Measurements from ENCODE around the gene LRIG2.
"Not testable (repeated sequence)": the region's sequence is repeated elsewhere in the genome, so short reads cannot be mapped to it uniquely, and the experiment has no call there.

LRIG2 gene

GRCh38 chr1:113057006-113057405 lies 16.0 kb upstream of the LRIG2 start:
- DNase-seq (ENCODE audit: low read depth in 2 of 2, low spot score in 1 of 2) = no peak

GRCh38 chr1:113058941-113059706 lies 13.9 kb upstream of the LRIG2 start:
- no peak for DNase-seq (ENCODE audit: low read depth in 2 of 2, low spot score in 1 of 2)

- DNase-seq (ENCODE audit: low read depth in 2 of 2, low spot score in 1 of 2) = not testable (repeated sequence)
Measured at GRCh38 chr1:113063456-113063855, 9.5 kb upstream of the LRIG2 start.

DNA sequence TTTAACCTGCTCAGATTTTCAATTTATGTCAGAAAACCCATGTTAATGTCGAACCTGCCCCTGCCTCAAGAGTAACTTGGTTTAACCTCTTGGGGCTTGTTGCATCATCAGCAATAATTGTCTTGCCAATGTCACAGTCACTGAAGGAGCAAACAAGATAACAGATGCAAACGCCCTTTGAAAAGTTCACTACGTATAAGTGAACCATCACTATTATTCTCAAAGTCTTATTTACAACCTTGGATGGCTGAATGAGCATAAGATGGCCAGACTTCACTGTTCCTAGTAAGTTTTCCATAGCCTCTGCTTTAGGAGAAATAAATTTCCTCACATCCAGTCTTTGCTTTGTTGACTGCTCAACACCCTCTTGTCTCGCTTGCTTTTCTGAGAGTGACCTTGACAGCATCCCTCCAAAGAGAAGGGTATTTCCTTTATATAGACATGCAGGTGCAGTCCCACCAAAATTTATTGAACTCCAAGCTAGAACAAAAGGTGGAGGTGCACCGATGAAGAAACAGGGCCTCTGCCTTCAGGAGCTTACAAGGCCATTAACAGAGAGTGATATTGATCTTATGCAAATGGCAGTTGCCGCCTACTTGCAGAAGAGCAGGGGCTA lies 749 bp upstream of the LRIG2 start:
- no peak for DNase-seq (ENCODE audit: low read depth in 2 of 2, low spot score in 1 of 2)

GRCh38 chr1:113073479-113073950 lies 517 bp downstream of the LRIG2 start:
- no peak for DNase-seq (ENCODE audit: low read depth in 2 of 2, low spot score in 1 of 2)

- no peak for DNase-seq (ENCODE audit: low read depth in 2 of 2, low spot score in 1 of 2)
Measured at GRCh38 chr1:113074237-113074636, 1.2 kb downstream of the LRIG2 start.

- not testable (repeated sequence) for DNase-seq (ENCODE audit: low read depth in 2 of 2, low spot score in 1 of 2)
Measured at GRCh38 chr1:113077978-113078377, 5.0 kb downstream of the LRIG2 start.

DNA sequence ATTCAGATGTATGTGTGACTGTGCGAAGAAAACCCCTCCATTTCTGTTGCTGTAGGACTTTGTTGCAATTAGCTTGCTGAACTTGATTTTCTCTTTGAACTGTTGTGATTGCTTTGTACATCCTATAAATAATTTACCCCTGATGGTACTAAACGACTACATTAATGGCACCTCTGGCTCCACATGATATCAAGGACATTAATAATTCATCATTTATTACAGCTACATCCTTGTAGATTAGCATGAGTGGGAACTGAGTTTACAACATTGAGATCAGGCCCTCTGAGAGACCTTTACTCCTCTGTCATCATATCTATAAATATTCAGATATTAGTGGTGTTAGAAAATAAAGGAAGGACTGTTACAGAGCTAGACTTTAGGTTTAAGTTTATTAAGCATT lies 13.5 kb downstream of the LRIG2 start:
- no peak for DNase-seq (ENCODE audit: low read depth in 2 of 2, low spot score in 1 of 2)

GRCh38 chr1:113088972-113089371 lies 16.0 kb downstream of the LRIG2 start:
- no peak for DNase-seq (ENCODE audit: low read depth in 2 of 2, low spot score in 1 of 2)

DNA sequence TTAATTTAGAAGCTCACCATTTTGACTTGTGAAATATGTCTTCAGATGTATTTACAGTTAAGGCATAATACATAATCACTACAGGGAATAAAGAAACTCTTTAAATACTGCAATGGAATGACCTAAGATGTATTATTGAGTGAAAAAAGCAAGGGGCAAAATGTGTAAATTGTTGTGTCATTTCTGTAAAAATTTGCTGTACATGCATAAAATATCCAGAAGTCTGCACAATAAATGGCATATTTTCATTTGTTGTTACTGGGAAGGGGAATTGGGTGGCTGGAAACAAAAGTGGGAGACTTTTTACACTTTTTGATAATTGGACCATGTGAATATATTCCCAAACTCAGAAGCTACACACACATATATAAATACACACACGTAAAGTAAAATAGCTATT lies 17.1 kb downstream of the LRIG2 start:
- no peak for DNase-seq (ENCODE audit: low read depth in 2 of 2, low spot score in 1 of 2)

GRCh38 chr1:113091988-113092594 lies 19.1 kb downstream of the LRIG2 start:
- no peak for DNase-seq (ENCODE audit: low read depth in 2 of 2, low spot score in 1 of 2)

GRCh38 chr1:113094506-113094905 lies 21.5 kb downstream of the LRIG2 start:
- DNase-seq (ENCODE audit: low read depth in 2 of 2, low spot score in 1 of 2) = no peak

- no peak for DNase-seq (ENCODE audit: low read depth in 2 of 2, low spot score in 1 of 2)
Measured at GRCh38 chr1:113095790-113096455, 22.9 kb downstream of the LRIG2 start.

- no peak for DNase-seq (ENCODE audit: low read depth in 2 of 2, low spot score in 1 of 2)
Measured at GRCh38 chr1:113096493-113096892, 23.5 kb downstream of the LRIG2 start.

- no peak for DNase-seq (ENCODE audit: low read depth in 2 of 2, low spot score in 1 of 2)
Measured at GRCh38 chr1:113101588-113101987, 28.6 kb downstream of the LRIG2 start.

- DNase-seq (ENCODE audit: low read depth in 2 of 2, low spot score in 1 of 2) = no peak
Measured at GRCh38 chr1:113103048-113103447, 30.1 kb downstream of the LRIG2 start.

- no peak for DNase-seq (ENCODE audit: low read depth in 2 of 2, low spot score in 1 of 2)
Measured at GRCh38 chr1:113103977-113104376, 31.0 kb downstream of the LRIG2 start.

- DNase-seq (ENCODE audit: low read depth in 2 of 2, low spot score in 1 of 2) = no peak
Measured at GRCh38 chr1:113106910-113107309, 33.9 kb downstream of the LRIG2 start.

- no peak for DNase-seq (ENCODE audit: low read depth in 2 of 2, low spot score in 1 of 2)
Measured at GRCh38 chr1:113109908-113110554, 37.0 kb downstream of the LRIG2 start.

DNA sequence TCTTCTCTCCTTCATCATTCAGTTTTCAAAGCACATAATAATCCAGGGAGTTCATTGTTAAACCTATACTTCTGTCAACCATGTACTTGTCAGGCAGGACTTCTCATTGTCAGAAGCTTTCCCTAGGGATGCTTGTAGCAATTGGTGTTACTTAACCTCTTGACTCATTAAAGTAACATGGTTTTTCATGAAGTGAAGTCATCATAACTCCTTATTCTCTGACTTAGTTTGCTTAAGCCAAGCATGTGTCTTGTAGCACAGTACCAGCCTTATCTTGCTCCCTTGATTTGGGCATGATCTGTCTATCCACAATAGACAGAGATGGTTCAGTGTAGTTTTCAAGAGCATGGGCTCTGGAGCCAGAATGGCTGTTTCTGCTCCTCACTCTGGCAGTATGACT lies 45.3 kb downstream of the LRIG2 start:
- DNase-seq (ENCODE audit: low read depth in 2 of 2, low spot score in 1 of 2) = no peak

DNA sequence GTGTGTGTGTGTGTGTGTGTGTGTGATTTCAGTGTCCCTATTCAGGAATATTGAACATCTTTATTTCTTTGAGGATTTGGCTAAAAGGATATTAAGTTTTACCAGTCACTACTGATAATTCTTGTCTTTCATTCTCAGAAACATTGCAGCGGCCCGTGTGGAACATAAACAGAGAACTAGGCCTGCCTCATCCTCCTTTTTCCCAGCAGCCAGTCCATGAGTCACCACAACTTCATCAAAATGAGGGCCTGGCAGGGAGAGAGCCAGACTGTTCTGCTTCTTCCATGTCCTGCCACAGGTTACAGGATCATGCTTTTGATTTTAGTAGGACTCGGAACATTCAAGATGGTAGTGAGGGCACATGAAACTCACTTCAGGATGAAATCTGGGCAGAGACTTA lies 50.7 kb downstream of the LRIG2 start:
- DNase-seq (ENCODE audit: low read depth in 2 of 2, low spot score in 1 of 2) = no peak

Measured in stimulated activated CD8-positive, alpha-beta memory T cell treated with anti-CD3 and anti-CD28 coated beads, Interleukin-4, amount 100 ng/mL, for 1 hour (primary cell).